Chondrocyte (in vitro differentiated cells): ENCODE data around the gene ZCCHC2. TPM values are rescaled to one million over a fixed set of nuclear protein-coding genes. Genes with fewer than 3 reads are reported as not detected.

Experiments
- DNase-seq: peaks from one replicate; pipeline ENCODE4 v3.0.0; 2021; ENCODE audit warnings: mixed read lengths, low spot score
- H3K27ac Mint-ChIP-seq: one replicate; pipeline ENCODE4 v1.8.0; 2021; ENCODE audit warnings: mild to moderate bottlenecking, moderate library complexity, mixed read lengths; ENCODE audit not compliant: unreplicated experiment
- H3K27me3 Mint-ChIP-seq: 2 replicates; pipeline ENCODE4 v1.8.0; 2021; ENCODE audit warnings: low read depth, mixed read lengths
- H3K36me3 Mint-ChIP-seq: 2 replicates; pipeline ENCODE4 v1.8.0; 2021; ENCODE audit warnings: low read depth, mixed read lengths
- H3K4me1 Mint-ChIP-seq: 2 replicates; pipeline ENCODE4 v1.8.0; 2021; ENCODE audit warnings: low read depth, mild to moderate bottlenecking, mixed read lengths
- H3K4me3 Mint-ChIP-seq: one replicate; pipeline ENCODE4 v1.8.0; 2021; ENCODE audit warnings: mild to moderate bottlenecking, moderate library complexity, mixed read lengths; ENCODE audit not compliant: unreplicated experiment
- H3K9me3 Mint-ChIP-seq: 2 replicates; pipeline ENCODE4 v1.8.0; 2021; ENCODE audit warnings: low read depth, mixed read lengths
- total RNA-seq: library from RNA; stranded (reverse); gene quantifications from 3 replicates; pipeline ENCODE4 v1.2.1, GENCODE V29; 2021
- TF ChIP-seq, protein P1 (sequence below): fragments of 200-600 bp; sonication (generic); IDR thresholded peaks from 2 replicates; pipeline ENCODE4 v1.5.0; 2021; ENCODE audit warnings: antibody characterized with exemption, mild to moderate bottlenecking, moderate library complexity

Gene ZCCHC2
- total RNA-seq, 1 donor from 2014 or later = 12.6 TPM

DNA sequence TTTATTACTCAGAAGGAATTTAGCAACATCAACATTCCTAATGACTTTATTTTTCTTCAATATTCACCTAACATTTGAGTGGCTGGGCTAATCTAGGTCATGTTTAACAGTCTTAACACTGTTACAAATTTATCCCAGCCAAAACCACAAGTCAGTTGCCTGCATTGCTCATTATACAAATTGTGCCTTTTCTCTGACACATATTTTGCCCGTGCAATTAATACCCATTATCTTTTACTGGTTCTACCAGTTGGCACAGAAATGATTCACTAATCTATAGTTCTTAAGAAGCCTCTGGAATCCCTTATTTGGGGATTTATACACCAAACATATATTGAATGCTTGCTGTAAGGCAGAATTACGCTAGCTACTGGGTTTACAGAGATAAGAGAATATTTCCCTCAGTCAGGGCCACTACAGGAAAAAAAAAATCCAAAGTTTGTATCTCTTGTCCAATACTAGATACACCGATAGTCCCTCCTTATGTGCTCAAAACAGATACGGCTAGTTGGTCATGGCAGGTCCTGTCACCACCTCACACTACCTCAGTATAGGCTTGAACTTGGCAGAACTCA, 46.3 kb downstream of the ZCCHC2 start:
- no peak for DNase-seq
- TF ChIP-seq, protein P1, sequence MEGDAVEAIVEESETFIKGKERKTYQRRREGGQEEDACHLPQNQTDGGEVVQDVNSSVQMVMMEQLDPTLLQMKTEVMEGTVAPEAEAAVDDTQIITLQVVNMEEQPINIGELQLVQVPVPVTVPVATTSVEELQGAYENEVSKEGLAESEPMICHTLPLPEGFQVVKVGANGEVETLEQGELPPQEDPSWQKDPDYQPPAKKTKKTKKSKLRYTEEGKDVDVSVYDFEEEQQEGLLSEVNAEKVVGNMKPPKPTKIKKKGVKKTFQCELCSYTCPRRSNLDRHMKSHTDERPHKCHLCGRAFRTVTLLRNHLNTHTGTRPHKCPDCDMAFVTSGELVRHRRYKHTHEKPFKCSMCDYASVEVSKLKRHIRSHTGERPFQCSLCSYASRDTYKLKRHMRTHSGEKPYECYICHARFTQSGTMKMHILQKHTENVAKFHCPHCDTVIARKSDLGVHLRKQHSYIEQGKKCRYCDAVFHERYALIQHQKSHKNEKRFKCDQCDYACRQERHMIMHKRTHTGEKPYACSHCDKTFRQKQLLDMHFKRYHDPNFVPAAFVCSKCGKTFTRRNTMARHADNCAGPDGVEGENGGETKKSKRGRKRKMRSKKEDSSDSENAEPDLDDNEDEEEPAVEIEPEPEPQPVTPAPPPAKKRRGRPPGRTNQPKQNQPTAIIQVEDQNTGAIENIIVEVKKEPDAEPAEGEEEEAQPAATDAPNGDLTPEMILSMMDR = no peak
- Mint-ChIP-seq H3K4me1 (peaks cover 5% of the 10 kb centered on the region), H3K4me3 (no peak overlapping the region), H3K27ac (no peak overlapping the region), H3K36me3 (peaks cover 32% of the 10 kb centered on the region), H3K9me3 (peaks cover 6% of the 10 kb centered on the region), H3K27me3 (no peaks in the 10 kb centered on the region)

DNA sequence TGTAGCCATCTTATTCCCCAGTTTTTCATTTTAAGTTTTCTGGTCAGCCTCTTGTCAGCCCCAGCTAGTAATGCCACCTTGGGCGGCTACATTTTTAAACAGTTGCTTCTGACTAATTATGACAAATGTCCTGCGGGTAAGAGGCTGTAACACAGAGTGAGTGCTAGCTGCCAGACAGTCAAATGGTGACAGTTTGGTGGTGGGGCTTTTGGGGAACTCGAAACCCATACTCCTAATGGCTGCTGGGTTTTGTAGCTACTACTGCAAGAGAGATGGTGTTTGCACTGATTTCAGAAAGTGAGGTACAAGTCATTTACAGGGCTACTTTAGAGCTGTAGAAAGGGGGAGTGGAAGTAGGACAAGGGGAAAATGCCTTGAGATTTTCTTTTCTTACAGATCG, 48.2 kb downstream of the ZCCHC2 start:
- Mint-ChIP-seq H3K27ac (no peak overlapping the region), H3K4me3 (no peak overlapping the region), H3K4me1 (peaks cover 5% of the 10 kb centered on the region), H3K9me3 (peaks cover 6% of the 10 kb centered on the region), H3K36me3 (peaks cover 47% of the 10 kb centered on the region), H3K27me3 (no peaks in the 10 kb centered on the region)
- no peak for DNase-seq
- TF ChIP-seq, protein P1 = no peak

- H3K9me3 Mint-ChIP-seq = peaks cover 6% of the 10 kb centered on the region
- peaks cover 5% of the 10 kb centered on the region for H3K4me1 Mint-ChIP-seq
- H3K27ac Mint-ChIP-seq = no peak overlapping the region
- peaks cover 43% of the 10 kb centered on the region for H3K36me3 Mint-ChIP-seq
- TF ChIP-seq, protein P1 = no peak
- no peak overlapping the region for H3K4me3 Mint-ChIP-seq
- no peak for DNase-seq
- no peaks in the 10 kb centered on the region for H3K27me3 Mint-ChIP-seq
These were observed 48.8 kb downstream of the ZCCHC2 start for GRCh38 chr18:62571648-62572047.

DNA sequence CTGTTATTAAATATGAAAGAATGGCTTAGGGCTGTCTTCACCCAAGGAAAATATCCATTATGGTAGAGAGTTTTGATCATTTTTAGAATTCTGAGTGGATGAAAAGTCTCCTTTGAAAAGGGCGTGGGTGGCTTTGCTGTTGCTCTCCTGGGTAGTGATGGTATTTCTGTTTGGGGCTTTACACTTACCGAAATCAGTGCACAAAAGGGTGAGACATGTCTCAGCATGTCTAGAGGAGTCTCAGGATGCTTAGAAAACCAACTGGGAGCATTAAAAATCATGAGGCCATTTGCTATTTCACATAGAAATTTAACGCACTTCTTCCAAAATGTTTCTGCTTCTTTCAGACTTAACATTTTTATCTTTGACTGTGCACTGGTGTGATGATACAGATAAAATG, 49.6 kb downstream of the ZCCHC2 start:
- no peak for DNase-seq
- H3K27me3 Mint-ChIP-seq = no peaks in the 10 kb centered on the region
- H3K27ac Mint-ChIP-seq = no peak overlapping the region
- TF ChIP-seq, protein P1 = no peak
- peaks cover 7% of the 10 kb centered on the region for H3K4me1 Mint-ChIP-seq
- peaks cover 45% of the 10 kb centered on the region for H3K36me3 Mint-ChIP-seq
- H3K4me3 Mint-ChIP-seq = no peak overlapping the region
- peaks cover 6% of the 10 kb centered on the region for H3K9me3 Mint-ChIP-seq

GRCh38 chr18:62574776-62575175, 52.0 kb downstream of the ZCCHC2 start:
- H3K4me3 Mint-ChIP-seq = no peak overlapping the region
- DNase-seq = no peak
- no peak overlapping the region for H3K27ac Mint-ChIP-seq
- H3K4me1 Mint-ChIP-seq = peaks cover 13% of the 10 kb centered on the region
- no peaks in the 10 kb centered on the region for H3K27me3 Mint-ChIP-seq
- peaks cover 40% of the 10 kb centered on the region for H3K36me3 Mint-ChIP-seq
- H3K9me3 Mint-ChIP-seq = peaks cover 6% of the 10 kb centered on the region
- TF ChIP-seq, protein P1 = no peak
